Choroid plexus epithelial cell (primary cell): ENCODE results near the gene LEKR1.

ENCODE experiments used
- DNase-seq: peaks from one replicate; pipeline ENCODE4 v3.0.0-alpha.2; 2010; ENCODE audit warnings: low read depth
- H3K4me3 ChIP-seq: 2 replicates; pipeline ENCODE4 v1.5.1; 2011; ENCODE audit warnings: low read depth, mild to moderate bottlenecking, control low read depth, low read length, moderate library complexity
- CTCF ChIP-seq: conservative IDR thresholded peaks from 2 replicates; pipeline ENCODE4 v1.5.1; 2011; ENCODE audit warnings: low read depth, mild to moderate bottlenecking, control low read depth, inconsistent platforms, low read length, moderate library complexity

The LEKR1 gene

GRCh38 chr3:156923349-156923748 is 97.2 kb downstream of the LEKR1 start:
- TF ChIP-seq CTCF: no peak
- H3K4me3 ChIP-seq: no peak overlapping the region
- no peak for DNase-seq

- no peak overlapping the region for H3K4me3 ChIP-seq
- DNase-seq: no peak
- TF ChIP-seq CTCF: no peak
Measured at GRCh38 chr3:156938724-156939123, 112.6 kb downstream of the LEKR1 start.

GRCh38 chr3:156939315-156939714 is 113.2 kb downstream of the LEKR1 start:
- no peak for TF ChIP-seq CTCF
- H3K4me3 ChIP-seq: no peak overlapping the region
- DNase-seq: no peak

- H3K4me3 ChIP-seq: no peak overlapping the region
- TF ChIP-seq CTCF: no peak
- no peak for DNase-seq
Measured at GRCh38 chr3:156941311-156941710, 115.2 kb downstream of the LEKR1 start.

GRCh38 chr3:156948402-156949210 is 122.5 kb downstream of the LEKR1 start:
- H3K4me3 ChIP-seq: no peak overlapping the region
- no peak for TF ChIP-seq CTCF
- DNase-seq: no peak

GRCh38 chr3:156952011-156952410 is 125.9 kb downstream of the LEKR1 start:
- H3K4me3 ChIP-seq: no peak overlapping the region
- DNase-seq: no peak
- TF ChIP-seq CTCF: no peak

- no peak overlapping the region for H3K4me3 ChIP-seq
- no peak for TF ChIP-seq CTCF
- no peak for DNase-seq
Measured at GRCh38 chr3:156957715-156958114, 131.6 kb downstream of the LEKR1 start.
